H1 (cell line): Measurements from ENCODE around the gene CDIPT. TPM values are rescaled to one million over a fixed set of nuclear protein-coding genes. Genes with fewer than 3 reads are reported as not detected.

Experiments used
- CTCF ChIA-PET: fragments of 300-600 bp; sonication (Branson Sonifier 250); formaldehyde crosslinking; loops from one replicate; lab custom pipeline; 2021; ENCODE audit not compliant: partially characterized antibody; lab: Charles Lee
- POLR2A ChIA-PET: fragments of 300-600 bp; sonication (Branson Sonifier 250); formaldehyde crosslinking; loops from one replicate; lab custom pipeline; 2021; ENCODE audit warnings: inconsistent platforms; ENCODE audit not compliant: partially characterized antibody; lab: Charles Lee
- DNase-seq, 2 experiments: peaks; one replicate each; pipeline versions ENCODE4 v3.0.0 to v3.0.0-alpha.2; 2010 to 2022; ENCODE audit warnings: low spot score in 2 of 2, low read depth in 1 of 2, mixed read lengths in 1 of 2
- FAIRE-seq: peaks from 2 replicates; lab custom pipeline; 2011; peaks lifted over from hg19 to GRCh38; lab: Jason Lieb, UNC
- H2AFZ ChIP-seq: 2 replicates; pipeline ENCODE4 v1.8.1; 2012; ENCODE audit warnings: low read length, inconsistent platforms
- H2AK5ac ChIP-seq: 2 replicates; pipeline ENCODE4 v1.6.1; 2013; ENCODE audit warnings: low read depth, low read length
- H2BK120ac ChIP-seq: replicated peaks from 2 replicates; pipeline ENCODE3; 2013; ENCODE audit warnings: low read depth, low read length, inconsistent platforms
- H2BK12ac ChIP-seq: 2 replicates; pipeline ENCODE4 v1.6.1; 2013; ENCODE audit warnings: low read depth, low read length
- H2BK15ac ChIP-seq: 2 replicates; pipeline ENCODE4 v1.6.1; 2013; ENCODE audit warnings: low read length
- H2BK20ac ChIP-seq: 2 replicates; pipeline ENCODE4 v1.6.1; 2013; ENCODE audit warnings: low read length
- H2BK5ac ChIP-seq: 2 replicates; pipeline ENCODE4 v1.6.1; 2013; ENCODE audit warnings: low read depth, low read length
- H3K14ac ChIP-seq: 2 replicates; pipeline ENCODE4 v1.6.1; 2013; ENCODE audit warnings: inconsistent platforms; ENCODE audit not compliant: insufficient read length
- H3K18ac ChIP-seq: 2 replicates; pipeline ENCODE4 v1.6.1; 2013; ENCODE audit warnings: low read length; ENCODE audit errors: extremely low read depth
- H3K23ac ChIP-seq: 2 replicates; pipeline ENCODE4 v1.6.1; 2013; ENCODE audit warnings: inconsistent platforms; ENCODE audit not compliant: insufficient read length
- H3K23me2 ChIP-seq: 2 replicates; pipeline ENCODE4 v1.6.1; 2013; ENCODE audit warnings: low read depth, low read length
- H3K27ac ChIP-seq: 2 replicates; pipeline ENCODE4 v1.6.1; 2011; ENCODE audit warnings: low read depth, low read length, inconsistent platforms
- H3K27me3 ChIP-seq, 4 experiments: replicated peaks in 1 of 4; 1 replicate in 1 of 4; 2 replicates in 3 of 4; pipeline versions ENCODE4 v1.6.1 to v1.8.1; 2011 to 2013; ENCODE audit warnings: low read length in 3 of 4, mild to moderate bottlenecking in 3 of 4, inconsistent platforms in 2 of 4, mixed read lengths in 2 of 4, moderate library complexity in 1 of 4; ENCODE audit not compliant: control insufficient read depth in 3 of 4, insufficient read depth in 3 of 4; ENCODE audit errors: extremely low read depth in 1 of 4
- H3K36me3 ChIP-seq, 4 experiments: 2 replicates each; pipeline versions ENCODE4 v1.6.1 to v1.8.1; 2011 to 2013; ENCODE audit warnings: mild to moderate bottlenecking in 4 of 4, low read length in 3 of 4, moderate library complexity in 2 of 4, control low read depth in 1 of 4, inconsistent platforms in 1 of 4; ENCODE audit not compliant: insufficient read depth in 4 of 4, control insufficient read depth in 2 of 4
- H3K4ac ChIP-seq: replicated peaks from 2 replicates; pipeline ENCODE3; 2013; ENCODE audit warnings: low read length, low read depth, mixed read lengths, inconsistent platforms; ENCODE audit not compliant: insufficient read length
- H3K4me1 ChIP-seq, 4 experiments: replicated peaks in 1 of 4; 1 replicate in 1 of 4; 2 replicates in 3 of 4; pipeline versions ENCODE4 v1.6.1 to v1.8.1; 2011 to 2013; ENCODE audit warnings: low read length in 3 of 4, inconsistent platforms in 2 of 4, mixed read lengths in 1 of 4; ENCODE audit not compliant: insufficient read depth in 4 of 4, control insufficient read depth in 3 of 4
- H3K4me2 ChIP-seq, 2 experiments: 2 replicates each; pipeline versions ENCODE4 v1.6.1 to v1.8.1; 2011 to 2013; ENCODE audit warnings: low read depth in 2 of 2, low read length in 2 of 2, control low read depth in 1 of 2, inconsistent platforms in 1 of 2, mild to moderate bottlenecking in 1 of 2; ENCODE audit not compliant: insufficient read depth in 1 of 2
- H3K4me3 ChIP-seq, 4 experiments: fragments of 200-600, 300-600 bp in 1 of 4; sonication (generic), shearing (Covaris generic), sonication (Bioruptor Twin) in 1 of 4; 2 replicates each; pipeline versions ENCODE4 v1.5.1 to v1.8.1; 2011 to 2016; ENCODE audit warnings: low read length in 4 of 4, low read depth in 3 of 4, control low read depth in 2 of 4, inconsistent platforms in 2 of 4, mild to moderate bottlenecking in 2 of 4, mixed read lengths in 1 of 4, moderate library complexity in 1 of 4; ENCODE audit not compliant: insufficient read depth in 2 of 4; ENCODE audit errors: extremely low read depth in 1 of 4
- H3K56ac ChIP-seq: replicated peaks from 2 replicates; pipeline ENCODE3; 2013; ENCODE audit warnings: low read depth, mild to moderate bottlenecking, mixed read lengths, low read length, inconsistent platforms; ENCODE audit not compliant: insufficient read length
- H3K79me1 ChIP-seq: 2 replicates; pipeline ENCODE4 v1.6.1; 2013; ENCODE audit warnings: low read depth, low read length, control low read depth
- H3K79me2 ChIP-seq, 2 experiments: 2 replicates each; pipeline versions ENCODE4 v1.6.1 to v1.8.1; 2012 to 2013; ENCODE audit warnings: low read length in 2 of 2, mild to moderate bottlenecking in 2 of 2, inconsistent platforms in 1 of 2; ENCODE audit not compliant: insufficient read depth in 2 of 2, control insufficient read depth in 1 of 2
- H3K9ac ChIP-seq, 4 experiments: replicated peaks in 1 of 4; 1 replicate in 1 of 4; 2 replicates in 3 of 4; pipeline versions ENCODE4 v1.6.1 to v1.8.1; 2011 to 2013; ENCODE audit warnings: low read depth in 3 of 4, low read length in 3 of 4, control low read depth in 2 of 4, mild to moderate bottlenecking in 2 of 4, moderate library complexity in 2 of 4, inconsistent platforms in 1 of 4; ENCODE audit errors: extremely low read depth in 1 of 4
- H3K9me3 ChIP-seq, 2 experiments: 2 replicates each; pipeline versions ENCODE4 v1.6.1 to v1.8.1; 2012 to 2013; ENCODE audit warnings: mild to moderate bottlenecking in 2 of 2, moderate library complexity in 2 of 2, control low read depth in 1 of 2, inconsistent platforms in 1 of 2, low read depth in 1 of 2, low read length in 1 of 2, mixed read lengths in 1 of 2; ENCODE audit not compliant: insufficient read depth in 2 of 2
- H4K20me1 ChIP-seq, 2 experiments: replicated peaks in 1 of 2; 2 replicates each; pipeline versions ENCODE3 to v1.8.1; 2011 to 2013; ENCODE audit warnings: inconsistent platforms in 2 of 2, low read length in 2 of 2, mild to moderate bottlenecking in 1 of 2; ENCODE audit not compliant: insufficient read depth in 2 of 2, control insufficient read depth in 1 of 2
- H4K5ac ChIP-seq: 2 replicates; pipeline ENCODE4 v1.6.1; 2013; ENCODE audit warnings: low read length, low read depth, mixed read lengths, inconsistent platforms; ENCODE audit not compliant: insufficient read length
- H4K8ac ChIP-seq: 2 replicates; pipeline ENCODE4 v1.8.0; 2013; ENCODE audit warnings: mild to moderate bottlenecking, moderate library complexity, low read length, inconsistent platforms; ENCODE audit not compliant: insufficient read depth; ENCODE audit errors: extremely low read depth
- H4K91ac ChIP-seq: replicated peaks from 2 replicates; pipeline ENCODE3; 2013; ENCODE audit warnings: low read length, mixed read lengths, inconsistent platforms; ENCODE audit not compliant: insufficient read length
- CEBPB ChIP-seq: IDR thresholded peaks from 2 replicates; pipeline ENCODE4 v1.6.1; 2012; ENCODE audit warnings: low read depth, low read length
- HDAC2 ChIP-seq, 2 experiments: fragments of 300-600 bp in 1 of 2; sonication (generic) in 1 of 2; IDR thresholded peaks; 2 replicates each; pipeline ENCODE4 v1.6.1; 2011 to 2012; ENCODE audit warnings: low read depth in 2 of 2, low read length in 2 of 2, mild to moderate bottlenecking in 2 of 2, moderate library complexity in 2 of 2, borderline replicate concordance in 1 of 2, inconsistent platforms in 1 of 2
- POLR2AphosphoS5 ChIP-seq: IDR thresholded peaks from 2 replicates; pipeline ENCODE4 v1.6.1; 2011; ENCODE audit warnings: low read depth, low read length
- RFX5 ChIP-seq: IDR thresholded peaks from 2 replicates; pipeline ENCODE4 v1.6.1; 2011; ENCODE audit warnings: low read depth, low read length, improper control_type of control experiment, borderline replicate concordance
- RNF2 ChIP-seq: fragments of 200-900, 300-1000 bp; sonication (generic); IDR thresholded peaks from 2 replicates; pipeline ENCODE4 v1.7.1; 2016; ENCODE audit warnings: borderline replicate concordance, low read depth, mild to moderate bottlenecking, antibody characterized with exemption, low read length; ENCODE audit not compliant: poor library complexity, severe bottlenecking; ENCODE audit errors: missing control alignments
- SUZ12 ChIP-seq: fragments of 200-600 bp; sonication (generic); IDR thresholded peaks from 2 replicates; pipeline ENCODE4 v1.6.1; 2012; ENCODE audit warnings: mild to moderate bottlenecking, inconsistent platforms, low read length, moderate library complexity, mixed read lengths
- YY1 ChIP-seq: IDR thresholded peaks from 2 replicates; pipeline ENCODE4 v1.6.1; 2011; ENCODE audit warnings: low read depth, mild to moderate bottlenecking, low read length
- WGBS, 2 experiments: shearing (Covaris generic) in 1 of 2; methylation state at CpG; one replicate each; pipeline versions ENCODE4 v1.1.6 to v1.1.7; 2013 to 2015; ENCODE audit warnings: low lambda C conversion rate in 2 of 2, mixed read lengths in 2 of 2, inconsistent platforms in 1 of 2, low coverage in 1 of 2, missing lambda C conversion rate in 1 of 2; ENCODE audit not compliant: insufficient replicate concordance in 2 of 2, insufficient coverage in 1 of 2, insufficient read length in 1 of 2; ENCODE audit errors: extremely low coverage in 1 of 2, missing lambda C conversion rate in 1 of 2; 5-methylcytosine and 5-hydroxymethylcytosine counted together
- polyA plus RNA-seq, 7 experiments: library from polyadenylated mRNA; depleted of rRNA in 3 of 7; stranded (reverse) in 5 of 7; unstranded in 2 of 7; fragments of >200 nt in 5 of 7; fragments of 200-250 nt in 2 of 7; gene quantifications; 1 replicate in 5 of 7; 2 replicates in 1 of 7; 4 replicates in 1 of 7; pipeline versions ENCODE4 v1.2.1 to v1.2.3, GENCODE V29; 2011 to 2013; ENCODE audit warnings: missing spikeins in 2 of 7, mixed read lengths in 2 of 7
- total RNA-seq: library from RNA; stranded (reverse); fragmentation: NEBNext Ultra II Directional; extraction: Animal tissue kit (Norgen Biotek cat#: 25700); gene quantifications from 2 replicates; pipeline ENCODE4 v1.2.1, GENCODE V29; 2021
- TF ChIP-seq, protein P1 (sequence below): IDR thresholded peaks from 2 replicates; pipeline ENCODE4 v1.6.1; 2011; ENCODE audit warnings: low read length, improper control_type of control experiment
- TF ChIP-seq, protein P2 (sequence below): IDR thresholded peaks from 2 replicates; pipeline ENCODE4 v1.6.1; 2012; ENCODE audit warnings: low read length, inconsistent platforms

The CDIPT gene
- total and polyA plus RNA-seq, 2 of the 8 experiments (the other 6 are each of a cell fraction or from before 2014, with no cell fraction given): 69.2 to 140 TPM

DNA sequence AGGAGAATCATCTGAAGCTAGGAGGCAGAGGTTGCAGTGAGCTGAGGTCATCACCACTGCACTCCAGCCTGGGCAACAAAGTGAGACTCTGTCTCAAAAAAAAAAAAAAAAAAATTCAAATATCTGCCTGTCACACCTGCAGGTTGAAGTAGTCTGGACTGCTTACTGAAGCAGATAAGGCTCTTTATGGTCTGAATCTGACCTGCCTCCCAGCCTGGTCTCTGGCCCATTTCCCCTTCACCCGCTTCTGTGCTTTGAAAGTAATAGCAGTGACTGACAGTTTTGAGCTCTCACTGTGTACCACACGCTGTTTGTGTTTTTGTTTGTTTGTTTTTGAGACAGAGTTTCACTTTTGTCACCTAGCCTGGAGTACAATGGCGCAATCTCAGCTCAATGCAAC lies 30.5 kb upstream of the CDIPT start:
- no peak for FAIRE-seq
- Histone ChIP-seq H3K18ac (no peak overlapping the region), H3K4me3 (no peak overlapping the region), H3K4me2 (no peak overlapping the region), H4K91ac (no peak overlapping the region), H3K9me3 (no peaks in the 10 kb centered on the region), H3K79me2 (no peaks in the 10 kb centered on the region), H3K79me1 (peaks cover 4% of the 10 kb centered on the region; the same call in 1 of the 2 replicates), H3K27me3 (no peaks in the 10 kb centered on the region), H3K4ac (no peak overlapping the region), H4K5ac (no peak overlapping the region), H2BK120ac (no peak overlapping the region), H3K9ac (no peak overlapping the region), H2BK15ac (no peak overlapping the region), H2AFZ (no peak overlapping the region), H3K36me3 (no peaks in the 10 kb centered on the region; a peak in 2 of 8 replicates), H2BK20ac (no peak overlapping the region), H4K8ac (no peak overlapping the region), H3K27ac (no peak overlapping the region), H3K4me1 (peaks cover 0 to 11% (median 3%) of the 10 kb centered on the region in 4 experiments; a peak in 6 of 7 replicates), H3K23me2 (peaks cover 3% of the 10 kb centered on the region; the same call in 1 of the 2 replicates), H3K23ac (no peak overlapping the region), H2BK12ac (no peak overlapping the region), H4K20me1 (peaks cover 0 to 3% of the 10 kb centered on the region in 2 experiments), H3K14ac (no peak overlapping the region), H3K56ac (no peak overlapping the region), H2AK5ac (no peak overlapping the region), H2BK5ac (no peak overlapping the region)
- CTCF ChIA-PET: interaction anchor here (0.6 to 1.1 kb wide), 4 partner anchors 25 to 193 kb away, joined by 3 read pairs; no protein-coding TSS in a partner anchor
- no peak for DNase-seq
- POLR2A ChIA-PET: interaction anchor here (1.0 to 1.8 kb wide), 3 partner anchors 18 to 67 kb away, joined by 3 to 4 read pairs (median 3); no protein-coding TSS in a partner anchor
- WGBS, 2 experiments: 93% methylated on average over 3 of the region's 3 CpGs; no CpG with 5 or more reads in 1 of the 2 experiments
- TF ChIP-seq RNF2 (no peak), POLR2AphosphoS5 (no peak), HDAC2 (IDR thresholded peaks at IDR 0.05; ENCODE audit: borderline replicate concordance in 1 of 2, low read depth in 2 of 2, low read length in 2 of 2) (no peak), SUZ12 (no peak), CEBPB (no peak), YY1 (no peak), RFX5 (no peak)
- TF ChIP-seq, protein P1, sequence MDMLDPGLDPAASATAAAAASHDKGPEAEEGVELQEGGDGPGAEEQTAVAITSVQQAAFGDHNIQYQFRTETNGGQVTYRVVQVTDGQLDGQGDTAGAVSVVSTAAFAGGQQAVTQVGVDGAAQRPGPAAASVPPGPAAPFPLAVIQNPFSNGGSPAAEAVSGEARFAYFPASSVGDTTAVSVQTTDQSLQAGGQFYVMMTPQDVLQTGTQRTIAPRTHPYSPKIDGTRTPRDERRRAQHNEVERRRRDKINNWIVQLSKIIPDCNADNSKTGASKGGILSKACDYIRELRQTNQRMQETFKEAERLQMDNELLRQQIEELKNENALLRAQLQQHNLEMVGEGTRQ: no peak
- TF ChIP-seq, protein P2, sequence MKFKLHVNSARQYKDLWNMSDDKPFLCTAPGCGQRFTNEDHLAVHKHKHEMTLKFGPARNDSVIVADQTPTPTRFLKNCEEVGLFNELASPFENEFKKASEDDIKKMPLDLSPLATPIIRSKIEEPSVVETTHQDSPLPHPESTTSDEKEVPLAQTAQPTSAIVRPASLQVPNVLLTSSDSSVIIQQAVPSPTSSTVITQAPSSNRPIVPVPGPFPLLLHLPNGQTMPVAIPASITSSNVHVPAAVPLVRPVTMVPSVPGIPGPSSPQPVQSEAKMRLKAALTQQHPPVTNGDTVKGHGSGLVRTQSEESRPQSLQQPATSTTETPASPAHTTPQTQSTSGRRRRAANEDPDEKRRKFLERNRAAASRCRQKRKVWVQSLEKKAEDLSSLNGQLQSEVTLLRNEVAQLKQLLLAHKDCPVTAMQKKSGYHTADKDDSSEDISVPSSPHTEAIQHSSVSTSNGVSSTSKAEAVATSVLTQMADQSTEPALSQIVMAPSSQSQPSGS: no peak
